KMS-11 (cell line): ENCODE measurements around the gene CNGA1.

ENCODE experiments used
- H2AFZ ChIP-seq: fragments of 200-600 bp; sonication (generic); 2 replicates; pipeline ENCODE4 v1.6.1; 2016; ENCODE audit warnings: antibody characterized with exemption, mixed run types, low read depth
- H3K27ac ChIP-seq: fragments of 200-600 bp; sonication (generic); 2 replicates; pipeline ENCODE4 v1.6.1; 2016; ENCODE audit warnings: mild to moderate bottlenecking, mixed run types
- H3K27me3 ChIP-seq: fragments of 200-600 bp; sonication (generic); 2 replicates; pipeline ENCODE4 v1.6.1; 2017; ENCODE audit warnings: mild to moderate bottlenecking, low read depth, mixed run types, moderate library complexity; ENCODE audit not compliant: insufficient read depth
- H3K36me3 ChIP-seq: fragments of 200-600 bp; sonication (generic); 2 replicates; pipeline ENCODE4 v1.6.1; 2017; ENCODE audit warnings: mild to moderate bottlenecking, mixed run types; ENCODE audit not compliant: insufficient read depth
- H3K4me1 ChIP-seq: fragments of 200-600 bp; sonication (generic); 2 replicates; pipeline ENCODE4 v1.6.1; 2016; ENCODE audit warnings: mild to moderate bottlenecking, low read depth, mixed run types; ENCODE audit not compliant: poor library complexity, severe bottlenecking
- H3K4me2 ChIP-seq: fragments of 200-600 bp; sonication (generic); 2 replicates; pipeline ENCODE4 v1.7.0; 2016; ENCODE audit warnings: mild to moderate bottlenecking, mixed run types
- H3K4me3 ChIP-seq: fragments of 200-600 bp; sonication (generic); IDR thresholded peaks from 2 replicates; pipeline ENCODE4 v1.6.1; 2017; ENCODE audit warnings: low read depth, low read length, mixed read lengths; ENCODE audit not compliant: insufficient read depth
- H3K79me2 ChIP-seq: fragments of 200-600 bp; sonication (generic); 2 replicates; pipeline ENCODE4 v1.6.1; 2016; ENCODE audit warnings: low read depth, mixed run types; ENCODE audit not compliant: insufficient read depth
- H3K9ac ChIP-seq: fragments of 200-600 bp; sonication (generic); 2 replicates; pipeline ENCODE4 v1.6.1; 2016; ENCODE audit warnings: mild to moderate bottlenecking, mixed run types
- H4K20me1 ChIP-seq: fragments of 200-600 bp; sonication (generic); 2 replicates; pipeline ENCODE4 v1.6.1; 2016; ENCODE audit warnings: mild to moderate bottlenecking, mixed run types; ENCODE audit not compliant: insufficient read depth
- CTCF ChIP-seq: fragments of 200-600 bp; sonication (generic); conservative IDR thresholded peaks from 2 replicates; pipeline ENCODE4 v1.6.1; 2017; ENCODE audit warnings: low read depth, mild to moderate bottlenecking, antibody characterized with exemption, low read length, moderate library complexity, mixed read lengths

Gene CNGA1

GRCh38 chr4:47974566-47974965, 41.9 kb downstream of the CNGA1 start:
- Histone ChIP-seq H3K4me1 (peaks cover 7% of the 10 kb centered on the region), H3K4me3 (no peak overlapping the region), H3K9ac (no peak overlapping the region), H3K36me3 (no peaks in the 10 kb centered on the region), H4K20me1 (no peaks in the 10 kb centered on the region), H3K27me3 (no peaks in the 10 kb centered on the region), H3K4me2 (no peak overlapping the region), H2AFZ (no peak overlapping the region), H3K27ac (no peak overlapping the region), H3K79me2 (no peaks in the 10 kb centered on the region)
- no peak for TF ChIP-seq CTCF

GRCh38 chr4:47972721-47973120, 43.8 kb downstream of the CNGA1 start:
- peaks cover 7% of the 10 kb centered on the region for H3K4me1 ChIP-seq
- no peak for TF ChIP-seq CTCF
- no peak overlapping the region for H3K27ac ChIP-seq
- H4K20me1 ChIP-seq = no peaks in the 10 kb centered on the region
- no peaks in the 10 kb centered on the region for H3K27me3 ChIP-seq
- no peak overlapping the region for H3K4me2 ChIP-seq
- H3K4me3 ChIP-seq = no peak overlapping the region
- H2AFZ ChIP-seq = no peak overlapping the region
- H3K36me3 ChIP-seq = no peaks in the 10 kb centered on the region
- no peak overlapping the region for H3K9ac ChIP-seq
- H3K79me2 ChIP-seq = no peaks in the 10 kb centered on the region

GRCh38 chr4:47972181-47972580, 44.3 kb downstream of the CNGA1 start:
- Histone ChIP-seq H3K79me2 (no peaks in the 10 kb centered on the region), H3K4me3 (no peak overlapping the region)

GRCh38 chr4:47968847-47969246, 47.6 kb downstream of the CNGA1 start:
- Histone ChIP-seq H4K20me1 (no peaks in the 10 kb centered on the region), H3K4me3 (no peak overlapping the region), H3K36me3 (no peaks in the 10 kb centered on the region), H3K4me1 (peaks cover 7% of the 10 kb centered on the region), H3K27me3 (no peaks in the 10 kb centered on the region), H3K79me2 (no peaks in the 10 kb centered on the region), H3K9ac (no peak overlapping the region), H2AFZ (no peak overlapping the region), H3K4me2 (no peak overlapping the region), H3K27ac (no peak overlapping the region)
- no peak for TF ChIP-seq CTCF

More at GRCh38 chr4:47972181-47972580, 44.3 kb downstream of the CNGA1 start:
- Histone ChIP-seq H3K27me3 (no peaks in the 10 kb centered on the region), H2AFZ (no peak overlapping the region), H3K36me3 (no peaks in the 10 kb centered on the region), H3K4me1 (peaks cover 7% of the 10 kb centered on the region), H3K9ac (no peak overlapping the region), H3K27ac (no peak overlapping the region), H4K20me1 (no peaks in the 10 kb centered on the region), H3K4me2 (no peak overlapping the region)
- no peak for TF ChIP-seq CTCF
